ENCODE measurements around the gene TMEM158. TPM values are rescaled to one million over a fixed set of nuclear protein-coding genes. Genes with fewer than 3 reads are reported as not detected.

The TMEM158 gene
- total and polyA plus RNA-seq, 2 of the 8 experiments (the other 6 are each of a cell fraction or from before 2014, with no cell fraction given): 6.8 to 30.3 TPM

DNA sequence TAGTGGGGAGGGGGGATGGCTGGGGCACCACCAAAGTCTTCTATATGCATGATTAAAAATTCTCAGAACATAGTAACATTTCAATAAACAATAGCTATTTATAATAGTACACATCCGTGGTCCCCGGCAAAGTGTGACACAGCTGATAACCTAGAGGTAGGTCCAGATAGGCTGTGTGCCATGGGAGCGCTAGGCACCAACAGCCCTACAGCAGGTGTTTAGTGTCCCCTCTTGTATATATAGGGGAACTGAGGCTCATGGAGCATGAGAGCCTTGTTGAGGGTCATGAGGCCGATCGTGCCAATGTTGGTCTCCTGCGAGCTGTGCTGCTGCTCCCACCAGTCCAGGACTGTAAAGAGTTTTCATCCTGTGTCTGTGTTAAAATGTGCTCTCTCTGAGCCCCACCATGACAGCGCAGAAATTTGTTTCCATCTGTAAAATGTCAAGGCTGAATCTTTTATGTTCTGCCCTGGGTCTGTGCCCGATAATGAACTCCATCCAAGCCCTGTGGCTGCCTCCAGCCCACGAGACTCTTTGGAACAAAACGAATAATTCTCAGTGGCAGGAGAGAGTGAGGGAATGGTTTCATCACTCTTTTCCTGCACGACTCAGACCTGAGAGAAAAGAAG lies 14.5 kb downstream of the TMEM158 start:
- Histone ChIP-seq H2BK20ac (ENCODE audit: low read length) (no peak overlapping the region), H3K23me2 (ENCODE audit: low read depth, low read length) (no peaks in the 10 kb centered on the region), H3K9ac (replicated peaks in 1 of 4; ENCODE audit: extremely low read depth in 1 of 4, low read depth in 3 of 4, low read length in 3 of 4) (no peak overlapping the region), H3K4me2 (ENCODE audit: insufficient read depth in 1 of 2, low read depth in 2 of 2, low read length in 2 of 2) (no peak overlapping the region), H2AK5ac (ENCODE audit: low read depth, low read length) (no peak overlapping the region), H3K4me3 (ENCODE audit: extremely low read depth in 1 of 4, insufficient read depth in 2 of 4, low read depth in 3 of 4, low read length in 4 of 4) (no peak overlapping the region), H3K4me1 (replicated peaks in 1 of 4; ENCODE audit: control insufficient read depth in 3 of 4, insufficient read depth in 4 of 4, low read length in 3 of 4) (peaks cover 0 to 5% (median 0%) of the 10 kb centered on the region in 4 experiments; a peak in 1 of 7 replicates), H3K18ac (ENCODE audit: extremely low read depth, low read length) (no peak overlapping the region), H3K9me3 (ENCODE audit: insufficient read depth in 2 of 2, low read depth in 1 of 2, low read length in 1 of 2) (no peaks in the 10 kb centered on the region), H2AFZ (ENCODE audit: low read length) (no peak overlapping the region), H4K8ac (ENCODE audit: extremely low read depth, insufficient read depth, low read length) (no peak overlapping the region), H3K27me3 (replicated peaks in 1 of 4; ENCODE audit: control insufficient read depth in 3 of 4, extremely low read depth in 1 of 4, insufficient read depth in 3 of 4, low read length in 3 of 4) (no peaks in the 10 kb centered on the region), H3K4ac (replicated peaks; ENCODE audit: insufficient read length, low read depth, low read length) (no peak overlapping the region), H4K20me1 (replicated peaks in 1 of 2; ENCODE audit: control insufficient read depth in 1 of 2, insufficient read depth in 2 of 2, low read length in 2 of 2) (no peaks in the 10 kb centered on the region), H3K56ac (replicated peaks; ENCODE audit: insufficient read length, low read depth, low read length) (no peak overlapping the region), H2BK12ac (ENCODE audit: low read depth, low read length) (no peak overlapping the region), H3K27ac (ENCODE audit: low read depth, low read length) (no peak overlapping the region), H4K5ac (ENCODE audit: insufficient read length, low read depth, low read length) (no peak overlapping the region), H3K23ac (ENCODE audit: insufficient read length) (no peak overlapping the region), H2BK15ac (ENCODE audit: low read length) (no peak overlapping the region), H3K36me3 (ENCODE audit: control insufficient read depth in 2 of 4, insufficient read depth in 4 of 4, low read length in 3 of 4) (no peaks in the 10 kb centered on the region), H2BK120ac (replicated peaks; ENCODE audit: low read depth, low read length) (no peak overlapping the region), H2BK5ac (ENCODE audit: low read depth, low read length) (no peak overlapping the region), H3K79me2 (ENCODE audit: control insufficient read depth in 1 of 2, insufficient read depth in 2 of 2, low read length in 2 of 2) (no peaks in the 10 kb centered on the region), H4K91ac (replicated peaks; ENCODE audit: insufficient read length, low read length) (no peak overlapping the region), H3K14ac (ENCODE audit: insufficient read length) (no peak overlapping the region), H3K79me1 (ENCODE audit: low read depth, low read length) (no peaks in the 10 kb centered on the region)
- ChIA-PET CTCF (ENCODE audit: partially characterized antibody) (interaction anchor here (0.8 to 10.7 kb wide), 30 partner anchors 8 to 478 kb away, joined by 3 to 206 read pairs (median 6); partner anchors contain the start of genes SACM1L and TMEM158), POLR2A (ENCODE audit: partially characterized antibody) (interaction anchor here (0.7 to 0.8 kb wide), 2 partner anchors 13 to 861 kb away, joined by 3 to 4 read pairs; no protein-coding TSS in a partner anchor)
- TF ChIP-seq POLR2AphosphoS5 (IDR thresholded peaks at IDR 0.05; ENCODE audit: low read depth, low read length): no peak
- TF ChIP-seq MAX (IDR thresholded peaks at IDR 0.05): no peak
- no peak for TF ChIP-seq FOSL1 (IDR thresholded peaks at IDR 0.05; ENCODE audit: insufficient read depth, low read depth, low read length)
- no peak for TF ChIP-seq KDM5A (IDR thresholded peaks at IDR 0.05; ENCODE audit: low read length)
- TF ChIP-seq, protein P1, sequence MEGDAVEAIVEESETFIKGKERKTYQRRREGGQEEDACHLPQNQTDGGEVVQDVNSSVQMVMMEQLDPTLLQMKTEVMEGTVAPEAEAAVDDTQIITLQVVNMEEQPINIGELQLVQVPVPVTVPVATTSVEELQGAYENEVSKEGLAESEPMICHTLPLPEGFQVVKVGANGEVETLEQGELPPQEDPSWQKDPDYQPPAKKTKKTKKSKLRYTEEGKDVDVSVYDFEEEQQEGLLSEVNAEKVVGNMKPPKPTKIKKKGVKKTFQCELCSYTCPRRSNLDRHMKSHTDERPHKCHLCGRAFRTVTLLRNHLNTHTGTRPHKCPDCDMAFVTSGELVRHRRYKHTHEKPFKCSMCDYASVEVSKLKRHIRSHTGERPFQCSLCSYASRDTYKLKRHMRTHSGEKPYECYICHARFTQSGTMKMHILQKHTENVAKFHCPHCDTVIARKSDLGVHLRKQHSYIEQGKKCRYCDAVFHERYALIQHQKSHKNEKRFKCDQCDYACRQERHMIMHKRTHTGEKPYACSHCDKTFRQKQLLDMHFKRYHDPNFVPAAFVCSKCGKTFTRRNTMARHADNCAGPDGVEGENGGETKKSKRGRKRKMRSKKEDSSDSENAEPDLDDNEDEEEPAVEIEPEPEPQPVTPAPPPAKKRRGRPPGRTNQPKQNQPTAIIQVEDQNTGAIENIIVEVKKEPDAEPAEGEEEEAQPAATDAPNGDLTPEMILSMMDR (IDR thresholded peaks at IDR 0.05; ENCODE audit: control extremely low read depth in 1 of 3, insufficient read depth in 1 of 3, low read depth in 1 of 3, low read length in 3 of 3): no peak
- TF ChIP-seq CBX8 (IDR thresholded peaks at IDR 0.05; ENCODE audit: borderline replicate concordance, low read depth, low read length): no peak
- no peak for TF ChIP-seq KDM1A (IDR thresholded peaks at IDR 0.05; ENCODE audit: borderline replicate concordance, low read length)
- TF ChIP-seq CHD2 (IDR thresholded peaks at IDR 0.05; ENCODE audit: low read length): no peak
- 87% methylated on average over 11 of the region's 11 CpGs; no CpG with 5 or more reads in 1 of the 2 experiments for WGBS, 2 experiments (ENCODE audit: extremely low coverage in 1 of 2, insufficient coverage in 1 of 2, insufficient read length in 1 of 2, insufficient replicate concordance in 2 of 2, low coverage in 1 of 2, low lambda C conversion rate in 2 of 2, missing lambda C conversion rate in 1 of 2)
- DNase-seq (ENCODE audit: low read depth in 1 of 2, low spot score in 2 of 2) (no peak), FAIRE-seq (no peak)

All from H1 (cell line).